ENCODE results near the gene LGI1.
"Not testable (repeated sequence)": the region's sequence is repeated elsewhere in the genome, so short reads cannot be mapped to it uniquely, and the experiment has no call there.

LGI1 gene

GRCh38 chr10:93806903-93807302, 49.2 kb downstream of the LGI1 start:
- no peak for DNase-seq (ENCODE audit: low read depth in 2 of 2)

DNA sequence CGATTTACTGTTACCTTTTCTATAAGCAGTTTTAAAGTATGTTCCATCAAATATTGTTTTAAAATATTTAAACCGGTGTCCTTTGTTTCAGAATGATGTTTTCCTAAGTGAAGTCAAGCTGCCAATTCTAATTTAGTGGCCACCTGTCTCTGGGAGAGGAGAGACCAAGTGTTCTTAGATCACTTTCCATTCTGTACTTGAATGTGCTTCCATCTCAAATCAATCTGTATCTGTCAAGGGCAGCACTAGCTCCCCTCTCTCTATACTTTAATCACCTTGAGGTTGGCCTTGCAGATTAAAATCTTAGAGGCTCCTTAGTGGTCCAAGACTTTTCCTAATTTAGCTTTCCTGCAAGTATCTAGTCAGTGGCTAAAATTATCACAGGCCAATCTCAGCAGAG, 49.6 kb downstream of the LGI1 start:
- no peak for DNase-seq (ENCODE audit: low read depth in 2 of 2)

- DNase-seq (ENCODE audit: low read depth in 2 of 2): no peak
These were observed 55.1 kb downstream of the LGI1 start for GRCh38 chr10:93812659-93813338.

GRCh38 chr10:93813507-93814465, 56.0 kb downstream of the LGI1 start:
- DNase-seq (ENCODE audit: low read depth in 2 of 2): peak; percentile 34 to 39

GRCh38 chr10:93815304-93816096, 57.8 kb downstream of the LGI1 start:
- DNase-seq (ENCODE audit: low read depth in 2 of 2): no peak

DNA sequence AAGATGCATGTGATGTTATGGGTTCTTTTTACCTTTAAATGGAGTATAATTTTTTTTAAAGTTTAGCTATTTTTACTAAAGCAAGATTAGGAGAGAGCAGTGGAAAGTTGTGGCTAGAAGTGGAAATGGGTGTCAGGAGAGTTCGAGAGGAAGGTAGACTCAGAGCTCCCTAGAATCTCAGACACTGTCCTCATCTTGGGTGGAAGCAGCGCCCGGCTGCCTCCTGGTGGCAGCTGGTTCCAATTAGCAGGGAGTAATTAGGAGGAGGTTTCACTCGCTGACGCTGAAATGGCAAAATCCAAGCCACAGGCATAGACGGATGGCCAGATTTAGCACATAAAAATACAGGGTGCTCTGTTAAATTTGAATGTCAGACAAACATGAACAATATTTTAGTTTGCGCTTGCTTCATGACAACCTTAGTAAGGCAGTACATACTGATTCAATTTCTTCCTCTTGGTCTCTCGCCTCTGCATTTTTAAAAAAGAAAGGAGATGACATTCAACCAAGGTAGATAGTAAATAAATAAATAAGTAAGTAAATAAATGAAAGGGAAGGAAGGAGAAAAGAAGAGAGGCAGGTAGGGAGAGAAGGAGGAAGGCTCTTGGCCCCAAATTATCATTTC, 58.5 kb downstream of the LGI1 start:
- DNase-seq (ENCODE audit: low read depth in 2 of 2): peak; percentile 7 to 21

GRCh38 chr10:93818086-93818485, 60.4 kb downstream of the LGI1 start:
- no peak for DNase-seq (ENCODE audit: low read depth in 2 of 2)

DNA sequence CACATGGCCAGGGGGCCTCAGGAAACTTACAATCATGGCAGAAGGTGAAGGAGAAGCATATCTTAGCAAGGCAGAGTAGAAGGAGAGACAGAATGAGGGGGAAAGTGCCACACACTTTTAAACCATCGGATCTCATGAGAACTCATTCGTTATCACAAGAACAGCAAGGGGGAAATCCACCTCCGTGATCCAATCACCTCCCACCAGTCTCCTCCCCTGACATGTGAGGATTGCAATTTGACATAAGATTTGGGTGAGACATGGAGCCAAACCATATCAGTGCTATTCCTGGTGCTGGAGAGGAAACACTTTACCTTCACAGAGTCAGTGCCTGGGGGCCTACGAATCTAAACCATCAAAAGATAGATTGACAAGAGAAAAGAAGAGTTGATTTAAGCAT, 61.8 kb downstream of the LGI1 start:
- no peak for DNase-seq (ENCODE audit: low read depth in 2 of 2)

DNA sequence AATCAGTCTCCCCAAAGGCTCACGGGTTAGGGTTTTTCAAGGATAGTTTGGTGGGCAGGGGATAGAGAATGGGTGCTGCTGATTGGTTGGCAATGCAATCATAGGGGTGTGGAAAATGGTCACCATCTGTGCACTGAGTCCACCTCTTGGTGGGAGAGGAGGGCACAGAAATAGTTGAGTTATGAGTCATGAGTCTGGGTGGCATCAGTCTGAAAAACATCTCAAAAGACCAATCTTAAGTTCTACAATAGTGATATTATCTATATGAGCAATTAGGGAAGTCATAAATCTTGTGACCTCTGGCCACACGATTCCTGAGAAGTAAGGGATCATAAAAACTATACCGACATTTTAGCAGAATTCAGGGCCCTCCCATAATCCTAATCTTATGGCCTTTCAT, 62.7 kb downstream of the LGI1 start:
- no peak for DNase-seq (ENCODE audit: low read depth in 2 of 2)

GRCh38 chr10:93821051-93821772, 63.5 kb downstream of the LGI1 start:
- no peak for DNase-seq (ENCODE audit: low read depth in 2 of 2)

DNA sequence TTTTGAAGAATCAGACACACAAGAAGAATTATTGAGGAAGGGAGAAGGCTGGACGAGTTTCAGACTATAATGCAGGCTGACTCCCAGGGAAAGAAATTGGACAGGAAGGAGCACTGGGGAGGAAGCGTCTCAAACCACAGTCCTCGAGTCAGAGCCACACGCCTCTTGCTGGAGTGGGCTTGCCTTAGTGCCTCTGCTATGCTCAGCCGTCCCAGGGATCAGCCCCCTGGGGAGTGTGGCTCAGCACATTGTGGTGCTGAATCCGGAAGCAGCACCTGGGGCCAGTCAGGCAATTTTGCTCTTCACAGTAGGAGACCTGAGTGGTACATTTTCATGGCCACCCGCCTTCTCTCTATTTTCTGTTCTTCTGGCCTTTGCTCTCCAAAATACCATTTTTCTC, 68.6 kb downstream of the LGI1 start:
- no peak for DNase-seq (ENCODE audit: low read depth in 2 of 2)

DNA sequence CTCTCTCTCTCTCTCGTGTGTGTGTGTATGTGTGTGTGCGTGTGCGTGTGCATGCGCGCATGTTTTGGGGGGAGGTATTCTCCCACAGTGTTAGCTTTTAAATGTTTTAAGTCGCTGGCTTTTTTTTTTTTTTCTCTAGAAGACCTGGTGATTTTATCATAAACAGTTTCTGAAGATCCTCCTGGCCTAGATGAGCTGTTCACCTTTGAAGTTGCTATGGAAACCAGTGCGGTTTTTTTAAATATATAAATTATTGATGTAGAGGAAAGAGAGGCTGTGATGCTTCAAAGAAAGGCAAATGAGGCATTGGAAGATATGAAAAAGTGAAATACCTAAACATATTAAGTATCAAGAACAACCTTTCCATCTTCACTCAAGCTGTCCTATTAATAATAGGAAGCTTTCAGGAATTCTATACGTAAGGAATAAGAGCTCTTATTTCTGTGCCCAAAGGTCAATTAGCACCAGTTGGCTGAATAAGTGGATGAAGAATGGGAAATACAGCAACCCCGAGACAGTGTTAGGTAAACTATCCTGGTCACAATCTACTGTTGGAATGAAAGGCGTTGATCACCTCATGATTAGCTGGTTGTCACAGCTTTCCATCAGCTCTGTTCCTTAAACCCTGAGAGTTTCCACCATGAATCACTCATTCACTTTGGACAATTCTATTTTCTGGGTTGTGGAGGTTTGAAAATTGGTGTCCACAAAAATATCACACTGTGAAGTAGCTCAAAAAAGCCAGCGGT, 69.5 kb downstream of the LGI1 start:
- no peak for DNase-seq (ENCODE audit: low read depth in 2 of 2)

GRCh38 chr10:93831065-93831464, 73.3 kb downstream of the LGI1 start:
- not testable (repeated sequence) for DNase-seq (ENCODE audit: low read depth in 2 of 2)

DNA sequence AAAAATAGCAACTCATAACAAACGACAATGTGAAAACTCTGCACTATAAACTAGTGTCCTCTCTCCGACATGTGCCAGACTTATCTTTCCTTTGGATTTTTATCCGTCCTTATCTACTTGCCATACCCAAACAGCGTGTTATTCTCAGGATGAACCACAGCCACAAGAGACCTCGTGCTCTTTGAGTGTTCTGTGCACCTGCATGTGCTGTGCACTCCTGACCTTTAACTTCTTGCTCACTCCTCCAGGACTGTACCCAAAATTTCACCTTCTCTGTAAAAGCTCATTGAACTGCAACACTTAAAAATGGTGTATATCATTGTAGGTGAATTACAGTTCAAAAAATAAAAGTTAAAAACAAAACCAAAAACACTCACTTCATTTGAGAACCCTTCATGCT, 78.0 kb downstream of the LGI1 start:
- no peak for DNase-seq (ENCODE audit: low read depth in 2 of 2)

DNA sequence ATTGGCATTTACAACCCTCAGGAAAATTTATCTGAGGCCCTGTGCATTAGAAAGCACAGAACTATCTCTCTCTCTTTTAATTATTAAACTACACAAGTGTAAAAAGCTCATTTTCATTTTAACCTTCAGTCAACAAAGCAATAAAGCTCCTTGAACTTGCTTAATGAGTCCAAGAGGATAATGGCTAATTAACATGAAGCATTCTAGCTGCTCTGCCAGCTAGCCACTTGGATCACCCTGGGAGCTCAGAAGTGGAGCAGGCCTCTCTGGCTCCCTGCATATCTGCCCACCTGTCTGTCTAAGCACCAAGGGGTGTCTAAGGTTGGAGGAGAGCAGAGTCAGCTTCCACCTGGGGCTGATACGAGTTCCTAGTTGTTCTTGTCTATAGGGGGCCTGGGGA, 80.1 kb downstream of the LGI1 start:
- no peak for DNase-seq (ENCODE audit: low read depth in 2 of 2)

- DNase-seq (ENCODE audit: low read depth in 2 of 2): no peak
These were observed 80.5 kb downstream of the LGI1 start for GRCh38 chr10:93838278-93838677.

GRCh38 chr10:93841961-93842360, 84.2 kb downstream of the LGI1 start:
- DNase-seq (ENCODE audit: low read depth in 2 of 2): no peak

DNA sequence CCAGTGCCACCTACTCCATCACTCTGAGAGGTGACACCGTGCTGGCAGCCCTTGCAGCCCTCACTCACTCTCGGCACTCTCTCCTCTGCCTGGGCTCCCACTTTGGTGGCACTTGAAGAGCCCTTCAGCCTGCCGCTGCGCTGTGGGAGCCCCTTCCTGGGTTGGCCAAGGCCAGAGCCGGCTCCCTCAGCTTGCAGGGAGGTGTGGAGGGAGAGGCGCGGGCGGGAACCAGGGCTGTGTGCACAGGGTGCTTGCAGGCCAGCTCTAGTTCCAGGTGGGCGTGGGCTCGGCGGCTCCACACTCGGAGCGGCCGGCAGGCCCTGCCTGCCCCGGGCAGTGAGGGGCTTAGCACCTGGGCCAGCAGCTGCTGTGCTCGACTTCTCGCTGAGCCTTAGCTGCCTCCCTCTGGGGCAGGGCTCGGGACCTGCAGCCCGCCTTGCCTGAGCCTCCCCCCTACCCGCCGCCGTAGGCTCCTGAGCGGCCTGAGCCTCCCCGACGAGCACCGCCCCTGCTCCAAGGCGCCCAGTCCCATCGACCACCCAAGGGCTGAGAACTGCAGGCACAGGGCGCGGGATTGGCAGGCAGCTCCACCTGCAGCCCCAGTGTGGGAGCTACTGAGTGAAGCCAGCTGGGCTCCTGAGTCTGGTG, 87.4 kb downstream of the LGI1 start:
- no peak for DNase-seq (ENCODE audit: low read depth in 2 of 2)
